Vagina (tissue), 2 donors: Measurements from ENCODE around the gene LRCH4.

Experiments used
- CTCF ChIP-seq, 3 experiments: fragments of 450-650 bp in 2 of 3; fragments of 200-600 bp in 1 of 3; sonication (generic) in 1 of 3; IDR thresholded peaks; one replicate each; pipeline ENCODE4 v1.5.1; 2017 to 2019; ENCODE audit warnings: antibody characterized with exemption in 3 of 3, mild to moderate bottlenecking in 2 of 3, moderate library complexity in 2 of 3
- POLR2A ChIP-seq, 2 donors: fragments of 450-650 bp; IDR thresholded peaks; one replicate each; pipeline ENCODE4 v1.6.1; 2017; ENCODE audit warnings: antibody characterized with exemption in 2 of 2, mild to moderate bottlenecking in 2 of 2, moderate library complexity in 2 of 2
- POLR2AphosphoS5 ChIP-seq, 2 donors: sonication (generic); formaldehyde crosslinking; IDR thresholded peaks; one replicate each; pipeline ENCODE4 v1.9.0; 2017; ENCODE audit warnings: antibody characterized with exemption in 2 of 2, mild to moderate bottlenecking in 2 of 2, low read depth in 1 of 2; ENCODE audit not compliant: insufficient read depth in 1 of 2

GRCh38 chr7:100572281-100572948, 13.5 kb downstream of the LRCH4 start:
- TF ChIP-seq CTCF (IDR thresholded peaks at IDR 0.05) (no peak), POLR2AphosphoS5 (IDR thresholded peaks at IDR 0.05; ENCODE audit: insufficient read depth in 1 of 2, low read depth in 1 of 2) (no peak), POLR2A (IDR thresholded peaks at IDR 0.05) (no peak)
